B cell (primary cell): ENCODE measurements around the gene STK16. TPM values are rescaled to one million over a fixed set of nuclear protein-coding genes. Genes with fewer than 3 reads are reported as not detected.

Experiments used
- ATAC-seq: fragments of 200-7000 bp; cut with Tn5 transposase; one replicate; pipeline ENCODE4 v1.10.0; 2021; ENCODE audit warnings: low read depth, mild to moderate bottlenecking, moderate number of reproducible peaks, moderate library complexity
- CTCF ChIA-PET: fragments of 350-600 bp; sonication (Branson Sonifier 250); formaldehyde crosslinking; loops from one replicate; lab custom pipeline; 2021; ENCODE audit warnings: antibody characterized with exemption, inconsistent platforms; lab: Charles Lee
- POLR2A ChIA-PET: fragments of 350-600 bp; sonication (Branson Sonifier 250); formaldehyde crosslinking; loops from one replicate; lab custom pipeline; 2021; ENCODE audit warnings: antibody characterized with exemption; lab: Charles Lee
- DNase-seq: peaks from one replicate; pipeline ENCODE4 v3.0.0; 2013
- H2AFZ ChIP-seq: 2 replicates; pipeline ENCODE4 v1.6.1; 2012; ENCODE audit warnings: mild to moderate bottlenecking, low read depth, low read length; ENCODE audit not compliant: insufficient read depth, poor library complexity, severe bottlenecking
- H3K27ac ChIP-seq, 2 donors: 1 replicate in 1 of 2; 2 replicates in 1 of 2; pipeline ENCODE4 v1.5.1; 2012 to 2013; ENCODE audit warnings: low read length in 2 of 2, mild to moderate bottlenecking in 2 of 2, moderate library complexity in 1 of 2
- H3K27me3 ChIP-seq, 4 experiments: fragments of 200-600 bp in 1 of 4; sonication (generic) in 1 of 4; replicated peaks in 1 of 4; 1 replicate in 2 of 4; 2 replicates in 2 of 4; pipeline versions ENCODE4 v1.6.1 to v1.7.0; 2013 to 2016; ENCODE audit warnings: low read length in 3 of 4, mild to moderate bottlenecking in 2 of 4, mixed read lengths in 1 of 4, moderate library complexity in 1 of 4; ENCODE audit not compliant: insufficient read depth in 4 of 4, control insufficient read depth in 3 of 4; ENCODE audit errors: control extremely low read depth in 1 of 4
- H3K36me3 ChIP-seq, 2 experiments: replicated peaks in 1 of 2; 1 replicate in 1 of 2; 2 replicates in 1 of 2; pipeline versions ENCODE4 v1.6.1 to v1.7.1; 2013; ENCODE audit warnings: low read length in 1 of 2; ENCODE audit not compliant: insufficient read depth in 2 of 2, control insufficient read depth in 1 of 2; ENCODE audit errors: control extremely low read depth in 1 of 2, extremely low read depth in 1 of 2
- H3K4me1 ChIP-seq, 2 donors: fragments of 200-600 bp in 1 of 2; sonication (generic) in 1 of 2; 1 replicate in 1 of 2; 2 replicates in 1 of 2; pipeline versions ENCODE4 v1.5.1 to v1.6.1; 2013 to 2017; ENCODE audit warnings: low read length in 2 of 2; ENCODE audit not compliant: control insufficient read depth in 2 of 2, insufficient read depth in 2 of 2
- H3K4me2 ChIP-seq: replicated peaks from 2 replicates; pipeline ENCODE3; 2012; ENCODE audit warnings: mild to moderate bottlenecking, low read depth, low read length; ENCODE audit not compliant: poor library complexity, severe bottlenecking
- H3K4me3 ChIP-seq, 5 experiments: fragments of 200-600 bp in 1 of 5; sonication (generic) in 1 of 5; 1 replicate in 3 of 5; 2 replicates in 2 of 5; pipeline versions ENCODE4 v1.5.1 to v1.7.0; 2011 to 2016; ENCODE audit warnings: low read length in 4 of 5, mild to moderate bottlenecking in 4 of 5, low read depth in 2 of 5, control low read depth in 1 of 5, moderate library complexity in 1 of 5; ENCODE audit not compliant: insufficient read depth in 1 of 5; ENCODE audit errors: control extremely low read depth in 1 of 5, extremely low read depth in 1 of 5
- H3K79me2 ChIP-seq: fragments of 200-600 bp; sonication (generic); one replicate; pipeline ENCODE4 v1.6.0; 2016; ENCODE audit warnings: low read length; ENCODE audit not compliant: control insufficient read depth, insufficient read depth
- H3K9ac ChIP-seq: fragments of 200-600 bp; sonication (generic); 2 replicates; pipeline ENCODE4 v1.6.1; 2017; ENCODE audit warnings: mild to moderate bottlenecking, low read length, moderate library complexity
- H3K9me3 ChIP-seq, 3 donors: one replicate each; pipeline versions ENCODE4 v1.6.1 to v1.7.1; 2013; ENCODE audit warnings: low read length in 2 of 3; ENCODE audit not compliant: control insufficient read depth in 2 of 3, insufficient read depth in 1 of 3; ENCODE audit errors: control extremely low read depth in 1 of 3
- H4K20me1 ChIP-seq: 2 replicates; pipeline ENCODE4 v1.6.0; 2012; ENCODE audit warnings: mild to moderate bottlenecking, low read length; ENCODE audit not compliant: insufficient read depth, control insufficient read depth, poor library complexity, severe bottlenecking
- H3K27ac Mint-ChIP-seq: one replicate; pipeline ENCODE4 v1.8.0; 2021; ENCODE audit warnings: mixed read lengths
- H3K27me3 Mint-ChIP-seq: one replicate; pipeline ENCODE4 v1.8.0; 2021; ENCODE audit warnings: mixed read lengths
- H3K4me1 Mint-ChIP-seq: one replicate; pipeline ENCODE4 v1.8.0; 2021; ENCODE audit warnings: mixed read lengths
- H3K4me3 Mint-ChIP-seq: one replicate; pipeline ENCODE4 v1.8.0; 2021; ENCODE audit warnings: mixed read lengths
- H3K9me3 Mint-ChIP-seq: one replicate; pipeline ENCODE4 v1.8.0; 2022; ENCODE audit warnings: mixed read lengths; ENCODE audit not compliant: insufficient read depth
- CTCF ChIP-seq: fragments of 200-600 bp; IDR thresholded peaks from one replicate; pipeline ENCODE4 v1.8.0; 2022; ENCODE audit warnings: antibody characterized with exemption, mild to moderate bottlenecking
- EZH2 ChIP-seq: IDR thresholded peaks from 2 replicates; pipeline ENCODE4 v1.6.1; 2012; ENCODE audit warnings: borderline replicate concordance, low read depth, mild to moderate bottlenecking, moderate library complexity, low read length; ENCODE audit not compliant: insufficient read depth, poor library complexity, severe bottlenecking
- WGBS: methylation state at CpG from one replicate; pipeline ENCODE4 v1.1.5; 2013; ENCODE audit warnings: missing lambda C conversion rate; ENCODE audit not compliant: insufficient coverage; 5-methylcytosine and 5-hydroxymethylcytosine counted together
- intact Hi-C: fragments of 100-400 bp; cut with micrococcal nuclease; formaldehyde crosslinking; loops from one replicate; pipeline ENCODE4 v1.10.0; 2022
- polyA plus RNA-seq: library from polyadenylated mRNA; depleted of rRNA; stranded (reverse); fragments of >200 nt; gene quantifications from 2 replicates; pipeline ENCODE4 v1.2.3, GENCODE V29; 2012
- total RNA-seq, 2 donors: library from RNA; stranded (reverse); fragments of 120-200 nt in 1 of 2; gene quantifications; 1 replicate in 1 of 2; 2 replicates in 1 of 2; pipeline versions ENCODE4 v1.2.3 to v1.2.4, GENCODE V29; 2013 to 2022

Gene STK16
- total and polyA plus RNA-seq, 2 donors (not counting 1 experiment from before 2014, with no cell fraction given) = 29.0 to 60.1 TPM

- WGBS = 1% methylated on average over 24 of the region's 24 CpGs
- Histone ChIP-seq H2AFZ (peak overlapping the region; percentile 78), H3K27me3 (no peaks in the 10 kb centered on the region), H3K36me3 (peaks cover 5 to 45% of the 10 kb centered on the region in 2 experiments), H4K20me1 (peaks cover 63% of the 10 kb centered on the region), H3K4me1 (peaks cover 17 to 23% of the 10 kb centered on the region in 2 donors), H3K9ac (peak overlapping the region; percentile 82), H3K27ac (peak overlapping the region; percentile 74 to 87), H3K4me3 (peak overlapping the region; percentile 86 to 98 (median 92)), H3K9me3 (no peaks in the 10 kb centered on the region), H3K4me2 (peak overlapping the region; percentile 93), H3K79me2 (peaks cover 71% of the 10 kb centered on the region)
- Mint-ChIP-seq H3K4me1 (peaks cover 38% of the 10 kb centered on the region), H3K27ac (peak overlapping the region; percentile 98), H3K4me3 (peak overlapping the region; percentile 99), H3K9me3 (no peaks in the 10 kb centered on the region), H3K27me3 (no peaks in the 10 kb centered on the region)
- peak; percentile 57 for DNase-seq
- ChIA-PET POLR2A (interaction anchor here (0.8 to 3.2 kb wide), 14 partner anchors 9 to 65 kb away, joined by 3 to 56 read pairs (median 10); partner anchors contain the start of genes ABCB6, CNPPD1, DNAJB2 and GLB1L), CTCF (interaction anchor here (0.8 to 4.9 kb wide), 14 partner anchors 12 to 158 kb away, joined by 3 to 30 read pairs (median 5); partner anchors contain the start of genes CNPPD1, DNAJB2, GLB1L and STK16)
- intact Hi-C loops = no loop called here
- no peak for ATAC-seq
- TF ChIP-seq CTCF (no peak), EZH2 (no peak)
Measured at GRCh38 chr2:219230059-219230540, 15.2 kb upstream of the STK16 start.

GRCh38 chr2:219234331-219234730 lies 10.9 kb upstream of the STK16 start:
- H3K27me3 ChIP-seq = no peaks in the 10 kb centered on the region
- no peak overlapping the region for H3K27ac Mint-ChIP-seq
- peaks cover 36% of the 10 kb centered on the region for H4K20me1 ChIP-seq
- POLR2A ChIA-PET = interaction anchor here (0.9 kb wide), 1 partner anchor 20 kb away, joined by 5 read pairs; no protein-coding TSS in a partner anchor
- no peaks in the 10 kb centered on the region for H3K9me3 Mint-ChIP-seq
- no peaks in the 10 kb centered on the region for H3K9me3 ChIP-seq
- TF ChIP-seq EZH2 = no peak
- TF ChIP-seq CTCF = no peak
- no peak for ATAC-seq
- H3K4me1 Mint-ChIP-seq = peaks cover 18% of the 10 kb centered on the region
- intact Hi-C loops = no loop called here
- H3K27ac ChIP-seq = no peak overlapping the region
- H3K4me3 ChIP-seq = no peak overlapping the region
- CTCF ChIA-PET = no interaction called here
- H2AFZ ChIP-seq = no peak overlapping the region
- H3K4me3 Mint-ChIP-seq = no peak overlapping the region
- peaks cover 6 to 8% of the 10 kb centered on the region in 2 donors for H3K4me1 ChIP-seq
- H3K36me3 ChIP-seq = peaks cover 2 to 66% of the 10 kb centered on the region in 2 experiments
- peaks cover 42% of the 10 kb centered on the region for H3K79me2 ChIP-seq
- H3K27me3 Mint-ChIP-seq = no peaks in the 10 kb centered on the region
- H3K9ac ChIP-seq = no peak overlapping the region
- 100% methylated on average over 2 of the region's 3 CpGs for WGBS
- no peak overlapping the region for H3K4me2 ChIP-seq
- DNase-seq = no peak
